IMR-90 (cell line): ENCODE measurements around the gene MRPL33. TPM values are rescaled to one million over a fixed set of nuclear protein-coding genes. Genes with fewer than 3 reads are reported as not detected.

ENCODE experiments used
- ATAC-seq: fragments of 200-7000 bp; cut with Tn5 transposase; 2 replicates; pipeline ENCODE4 v1.9.1; 2020; ENCODE audit warnings: low read depth, mild to moderate bottlenecking, moderate library complexity
- BruUV-seq: library from RNA; stranded (reverse); fragments of 400-500 nt; replicated peaks from 2 replicates; lab custom pipeline; 2021; lab: Mats Ljungman, UMichigan
- CTCF ChIA-PET: fragments of 300-600 bp; formaldehyde crosslinking; extraction: SDS; loops from one replicate; lab custom pipeline; 2021; ENCODE audit warnings: antibody characterized with exemption; lab: Yijun Ruan, JAX
- POLR2A ChIA-PET: fragments of 300-600 bp; sonication (Branson Sonifier 250); formaldehyde crosslinking; loops from one replicate; lab custom pipeline; 2022; ENCODE audit warnings: antibody characterized with exemption; ENCODE audit not compliant: unreplicated experiment; lab: Charles Lee
- DNase-seq: peaks from one replicate; pipeline ENCODE4 v3.0.0; 2013
- H2AFZ ChIP-seq: replicated peaks from 2 replicates; pipeline ENCODE3; 2013; ENCODE audit warnings: low read length, mild to moderate bottlenecking; ENCODE audit not compliant: poor library complexity
- H2AK5ac ChIP-seq: 2 replicates; pipeline ENCODE4 v1.6.1; 2013; ENCODE audit warnings: low read depth, low read length, inconsistent platforms
- H2AK9ac ChIP-seq: replicated peaks from 2 replicates; pipeline ENCODE3; 2013; ENCODE audit warnings: mild to moderate bottlenecking, low read depth, low read length, moderate library complexity; ENCODE audit not compliant: poor library complexity
- H2BK120ac ChIP-seq: 2 replicates; pipeline ENCODE4 v1.6.1; 2013; ENCODE audit warnings: low read depth, low read length, inconsistent platforms
- H2BK15ac ChIP-seq: 3 replicates; pipeline ENCODE4 v1.6.1; 2013; ENCODE audit warnings: low read depth, low read length, inconsistent platforms
- H2BK20ac ChIP-seq: 2 replicates; pipeline ENCODE4 v1.6.1; 2013; ENCODE audit warnings: low read depth, mild to moderate bottlenecking, inconsistent platforms, low read length, moderate library complexity
- H2BK5ac ChIP-seq: 2 replicates; pipeline ENCODE4 v1.6.1; 2013; ENCODE audit warnings: mild to moderate bottlenecking, low read depth, low read length, inconsistent platforms; ENCODE audit not compliant: poor library complexity, severe bottlenecking
- H3K14ac ChIP-seq: replicated peaks from 2 replicates; pipeline ENCODE4 v1.6.1; 2013; ENCODE audit warnings: low read depth, low read length, inconsistent platforms
- H3K18ac ChIP-seq: 2 replicates; pipeline ENCODE4 v1.6.1; 2013; ENCODE audit warnings: low read depth, low read length, control low read depth
- H3K23ac ChIP-seq: 2 replicates; pipeline ENCODE4 v1.6.1; 2013; ENCODE audit warnings: low read depth, low read length, inconsistent platforms
- H3K27ac ChIP-seq: 2 replicates; pipeline ENCODE4 v1.5.1; 2013; ENCODE audit warnings: mild to moderate bottlenecking, control low read depth, low read length; ENCODE audit not compliant: insufficient read depth
- H3K27me3 ChIP-seq: 2 replicates; pipeline ENCODE4 v1.6.1; 2013; ENCODE audit warnings: low read length; ENCODE audit not compliant: control insufficient read depth, insufficient read depth
- H3K36me3 ChIP-seq: 2 replicates; pipeline ENCODE4 v1.6.1; 2013; ENCODE audit warnings: low read length, mixed read lengths; ENCODE audit not compliant: control insufficient read depth, insufficient read depth
- H3K4ac ChIP-seq: 2 replicates; pipeline ENCODE4 v1.6.1; 2013; ENCODE audit warnings: low read depth, low read length, inconsistent platforms
- H3K4me1 ChIP-seq: 2 replicates; pipeline ENCODE4 v1.6.1; 2013; ENCODE audit warnings: low read length, mixed read lengths; ENCODE audit not compliant: control insufficient read depth, insufficient read depth
- H3K4me2 ChIP-seq: 2 replicates; pipeline ENCODE4 v1.6.1; 2013; ENCODE audit warnings: low read depth, mild to moderate bottlenecking, control low read depth, low read length, moderate library complexity
- H3K4me3 ChIP-seq: 2 replicates; pipeline ENCODE4 v1.5.1; 2013; ENCODE audit warnings: low read depth, mild to moderate bottlenecking, control low read depth, low read length, moderate library complexity; ENCODE audit not compliant: insufficient read depth
- H3K56ac ChIP-seq: 2 replicates; pipeline ENCODE4 v1.6.1; 2013; ENCODE audit warnings: low read length, inconsistent platforms; ENCODE audit not compliant: insufficient read depth; ENCODE audit errors: extremely low read depth
- H3K79me1 ChIP-seq, 2 experiments: 2 replicates each; pipeline ENCODE4 v1.6.1; 2013; ENCODE audit warnings: low read length in 2 of 2, inconsistent platforms in 1 of 2, low read depth in 1 of 2
- H3K9ac ChIP-seq: 2 replicates; pipeline ENCODE4 v1.6.1; 2013; ENCODE audit warnings: low read depth, low read length, control low read depth
- H3K9me1 ChIP-seq: 2 replicates; pipeline ENCODE4 v1.6.1; 2013; ENCODE audit warnings: low read length, inconsistent platforms; ENCODE audit not compliant: insufficient read depth
- H3K9me3 ChIP-seq: 2 replicates; pipeline ENCODE4 v1.6.1; 2013; ENCODE audit warnings: low read length; ENCODE audit not compliant: control insufficient read depth, insufficient read depth
- H4K20me1 ChIP-seq: 2 replicates; pipeline ENCODE4 v1.6.1; 2013; ENCODE audit warnings: low read length, inconsistent platforms; ENCODE audit not compliant: insufficient read depth
- H4K5ac ChIP-seq: 2 replicates; pipeline ENCODE4 v1.6.1; 2013; ENCODE audit warnings: mild to moderate bottlenecking, low read depth, low read length, control low read depth
- H4K8ac ChIP-seq, 2 experiments: 2 replicates each; pipeline ENCODE4 v1.6.1; 2013; ENCODE audit warnings: low read depth in 2 of 2, low read length in 2 of 2, control low read depth in 1 of 2, inconsistent platforms in 1 of 2
- H4K91ac ChIP-seq: 2 replicates; pipeline ENCODE4 v1.6.1; 2013; ENCODE audit warnings: low read depth, low read length, inconsistent platforms; ENCODE audit not compliant: insufficient read depth
- FOS ChIP-seq: fragments of 150-350 bp; IDR thresholded peaks from 2 replicates; pipeline ENCODE4 v1.6.1; 2016; ENCODE audit warnings: low read depth, low read length
- POLR2A ChIP-seq: IDR thresholded peaks from 2 replicates; pipeline ENCODE4 v1.6.1; 2012; ENCODE audit warnings: mild to moderate bottlenecking, low read depth, low read length
- SMC3 ChIP-seq: fragments of 150-350 bp; IDR thresholded peaks from 2 replicates; pipeline ENCODE4 v1.6.1; 2016; ENCODE audit warnings: low read depth, mild to moderate bottlenecking, antibody characterized with exemption, low read length, moderate library complexity
- WGBS, 2 experiments: methylation state at CpG; one replicate each; pipeline versions ENCODE4 v1.1.5 to v1.1.7; 2013; ENCODE audit warnings: missing lambda C conversion rate in 2 of 2; ENCODE audit not compliant: insufficient read length in 1 of 2; ENCODE audit errors: extremely low coverage in 2 of 2; 5-methylcytosine and 5-hydroxymethylcytosine counted together
- dilution Hi-C: fragments of 300-500 bp; cut with HindIII; formaldehyde crosslinking; loops from one replicate; pipeline ENCODE4 v1.14.3; 2018; ENCODE audit warnings: low sequenced_read_pairs; ENCODE audit not compliant: unreplicated experiment
- in situ Hi-C: fragments of 300-500 bp; cut with MboI; formaldehyde crosslinking; loops from 3 replicates; pipeline ENCODE4 v1.14.3; 2019; ENCODE audit warnings: low sequenced_read_pairs, inconsistent platforms, mixed read lengths
- intact Hi-C: fragments of 100-400 bp; cut with micrococcal nuclease; formaldehyde crosslinking; loops from 2 replicates; pipeline ENCODE4 v1.10.0; 2022
- polyA plus RNA-seq, 3 experiments: library from polyadenylated mRNA; depleted of rRNA; stranded (reverse); fragments of >200 nt; gene quantifications; 2 replicates each; pipeline ENCODE4 v1.2.3, GENCODE V29; 2012; ENCODE audit warnings: low replicate concordance in 1 of 3
- total RNA-seq: library from RNA; depleted of rRNA; stranded (reverse); fragments of >200 nt; gene quantifications from 2 replicates; pipeline ENCODE4 v1.2.3, GENCODE V29; 2012

The MRPL33 gene
- total and polyA plus RNA-seq, 2 of the 4 experiments (the other 2 are of a cell fraction), result 13.3 to 101 TPM

GRCh38 chr2:27779417-27780055, 8.0 kb downstream of the MRPL33 start:
- Histone ChIP-seq H3K36me3 (peaks cover 13% of the 10 kb centered on the region), H2BK20ac (no peak overlapping the region), H2BK5ac (no peak overlapping the region), H3K4ac (no peak overlapping the region), H4K20me1 (no peaks in the 10 kb centered on the region), H2AFZ (no peak overlapping the region), H2AK5ac (no peak overlapping the region), H3K27ac (no peak overlapping the region), H3K9me1 (peaks cover 10% of the 10 kb centered on the region), H2BK120ac (no peak overlapping the region), H3K18ac (no peak overlapping the region), H3K4me2 (no peak overlapping the region), H2BK15ac (no peak overlapping the region), H4K8ac (no peak overlapping the region), H3K14ac (no peak overlapping the region), H3K27me3 (no peaks in the 10 kb centered on the region), H3K9me3 (no peaks in the 10 kb centered on the region), H4K91ac (no peak overlapping the region), H3K4me1 (peaks cover 4% of the 10 kb centered on the region), H4K5ac (no peak overlapping the region), H3K56ac (no peak overlapping the region), H3K23ac (no peak overlapping the region), H3K4me3 (no peak overlapping the region), H2AK9ac (no peak overlapping the region), H3K9ac (no peak overlapping the region), H3K79me1 (peaks cover 16 to 68% of the 10 kb centered on the region in 2 experiments)
- DNase-seq (no peak), ATAC-seq (no peak)
- CTCF ChIA-PET, result no interaction called here
- 80% methylated on average over 3 of the region's 5 CpGs; no CpG with 5 or more reads in 1 of the 2 experiments for WGBS, 2 experiments
- dilution Hi-C loops, result no loop called here
- TF ChIP-seq POLR2A (no peak), SMC3 (no peak), FOS (no peak)
- intact Hi-C loops, result loop anchor here (10.0 kb wide), 1 partner anchor 175 kb away; no protein-coding TSS in a partner anchor
- POLR2A ChIA-PET, result no interaction called here
- in situ Hi-C loops, result no loop called here
- BruUV-seq, result no TSS peak
